Endodermal cell (in vitro differentiated cells): ENCODE results near the gene GRIP1. TPM values are rescaled to one million over a fixed set of nuclear protein-coding genes. Genes with fewer than 3 reads are reported as not detected.
A peak's percentile ranks its signal among the peaks of the same experiment; 100 is the strongest.

Experiments
- DNase-seq: peaks from one replicate; pipeline ENCODE4 v3.0.0-alpha.2; 2017
- H3K27ac ChIP-seq: 2 replicates; pipeline ENCODE4 v1.5.1; 2013; ENCODE audit warnings: mild to moderate bottlenecking, low read depth, low read length, moderate library complexity
- H3K27me3 ChIP-seq: 2 replicates; pipeline ENCODE4 v1.6.1; 2013; ENCODE audit warnings: mild to moderate bottlenecking, low read length, moderate library complexity; ENCODE audit not compliant: insufficient read depth, control insufficient read depth, poor library complexity, severe bottlenecking
- H3K36me3 ChIP-seq: 2 replicates; pipeline ENCODE4 v1.7.0; 2013; ENCODE audit warnings: mild to moderate bottlenecking, low read length, moderate library complexity; ENCODE audit not compliant: control insufficient read depth, insufficient read depth
- H3K4me1 ChIP-seq: one replicate; pipeline ENCODE4 v1.7.0; 2013; ENCODE audit warnings: low read length; ENCODE audit not compliant: control insufficient read depth, insufficient read depth
- H3K4me3 ChIP-seq: 2 replicates; pipeline ENCODE4 v1.5.1; 2013; ENCODE audit warnings: mild to moderate bottlenecking, low read length, moderate library complexity
- H3K9ac ChIP-seq: 2 replicates; pipeline ENCODE4 v1.6.1; 2013; ENCODE audit warnings: mild to moderate bottlenecking, low read length, moderate library complexity; ENCODE audit not compliant: poor library complexity, severe bottlenecking; ENCODE audit errors: extremely low read depth
- H3K9me3 ChIP-seq: 2 replicates; pipeline ENCODE4 v1.6.1; 2013; ENCODE audit warnings: mild to moderate bottlenecking, low read length, moderate library complexity; ENCODE audit not compliant: control insufficient read depth
- H3K27ac Mint-ChIP-seq: 2 replicates; pipeline ENCODE4 v1.8.0; 2020; ENCODE audit warnings: mixed read lengths
- H3K27me3 Mint-ChIP-seq: 2 replicates; pipeline ENCODE4 v1.8.0; 2021; ENCODE audit warnings: mild to moderate bottlenecking, mixed read lengths; ENCODE audit not compliant: insufficient read depth
- H3K36me3 Mint-ChIP-seq: 2 replicates; pipeline ENCODE4 v1.8.0; 2020; ENCODE audit warnings: low read depth, mixed read lengths
- H3K4me1 Mint-ChIP-seq: 2 replicates; pipeline ENCODE4 v1.8.0; 2020; ENCODE audit warnings: mixed read lengths
- H3K4me3 Mint-ChIP-seq: 2 replicates; pipeline ENCODE4 v1.8.0; 2020; ENCODE audit warnings: mild to moderate bottlenecking, moderate library complexity, mixed read lengths
- H3K9me3 Mint-ChIP-seq: 2 replicates; pipeline ENCODE4 v1.8.0; 2020; ENCODE audit warnings: mild to moderate bottlenecking, mixed read lengths
- WGBS, 2 experiments: methylation state at CpG; one replicate each; pipeline versions ENCODE4 v1.1.5 to v1.1.7; 2013; ENCODE audit warnings: missing lambda C conversion rate in 2 of 2, mixed read lengths in 1 of 2; ENCODE audit not compliant: insufficient coverage in 1 of 2, insufficient read length in 1 of 2; 5-methylcytosine and 5-hydroxymethylcytosine counted together
- total RNA-seq, 2 donors: library from RNA; stranded (reverse); fragmentation: NEBNext Ultra II Directional in 1 of 2; extraction: Animal tissue kit (Norgen Biotek cat#: 25700) in 1 of 2; gene quantifications; 2 replicates in 1 of 2; 3 replicates in 1 of 2; pipeline ENCODE4 v1.2.1, GENCODE V29; 2021
- TF ChIP-seq, protein P1 (sequence below): fragments of 200-600 bp; sonication (generic); conservative IDR thresholded peaks from 2 replicates; pipeline ENCODE4 v1.5.0; 2021; ENCODE audit warnings: antibody characterized with exemption, mild to moderate bottlenecking

The GRIP1 gene
- total RNA-seq, 2 donors from 2014 or later, result 41.0 to 47.6 TPM

GRCh38 chr12:66627988-66628317 is 50.9 kb downstream of the GRIP1 start:
- H3K9me3 Mint-ChIP-seq, result no peaks in the 10 kb centered on the region
- no peak overlapping the region for H3K4me3 Mint-ChIP-seq
- TF ChIP-seq, protein P1, sequence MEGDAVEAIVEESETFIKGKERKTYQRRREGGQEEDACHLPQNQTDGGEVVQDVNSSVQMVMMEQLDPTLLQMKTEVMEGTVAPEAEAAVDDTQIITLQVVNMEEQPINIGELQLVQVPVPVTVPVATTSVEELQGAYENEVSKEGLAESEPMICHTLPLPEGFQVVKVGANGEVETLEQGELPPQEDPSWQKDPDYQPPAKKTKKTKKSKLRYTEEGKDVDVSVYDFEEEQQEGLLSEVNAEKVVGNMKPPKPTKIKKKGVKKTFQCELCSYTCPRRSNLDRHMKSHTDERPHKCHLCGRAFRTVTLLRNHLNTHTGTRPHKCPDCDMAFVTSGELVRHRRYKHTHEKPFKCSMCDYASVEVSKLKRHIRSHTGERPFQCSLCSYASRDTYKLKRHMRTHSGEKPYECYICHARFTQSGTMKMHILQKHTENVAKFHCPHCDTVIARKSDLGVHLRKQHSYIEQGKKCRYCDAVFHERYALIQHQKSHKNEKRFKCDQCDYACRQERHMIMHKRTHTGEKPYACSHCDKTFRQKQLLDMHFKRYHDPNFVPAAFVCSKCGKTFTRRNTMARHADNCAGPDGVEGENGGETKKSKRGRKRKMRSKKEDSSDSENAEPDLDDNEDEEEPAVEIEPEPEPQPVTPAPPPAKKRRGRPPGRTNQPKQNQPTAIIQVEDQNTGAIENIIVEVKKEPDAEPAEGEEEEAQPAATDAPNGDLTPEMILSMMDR, result no peak
- Histone ChIP-seq H3K36me3 (no peaks in the 10 kb centered on the region), H3K9me3 (no peaks in the 10 kb centered on the region), H3K27me3 (no peaks in the 10 kb centered on the region), H3K9ac (no peak overlapping the region), H3K27ac (no peak overlapping the region), H3K4me1 (peaks cover 9% of the 10 kb centered on the region), H3K4me3 (no peak overlapping the region)
- no peaks in the 10 kb centered on the region for H3K27me3 Mint-ChIP-seq
- no peaks in the 10 kb centered on the region for H3K36me3 Mint-ChIP-seq
- WGBS, 2 experiments, result 73 to 78% methylated on average over 2 of the region's 2 CpGs
- peaks cover 18% of the 10 kb centered on the region for H3K4me1 Mint-ChIP-seq
- H3K27ac Mint-ChIP-seq, result peak overlapping the region; percentile 38
- DNase-seq, result no peak

DNA sequence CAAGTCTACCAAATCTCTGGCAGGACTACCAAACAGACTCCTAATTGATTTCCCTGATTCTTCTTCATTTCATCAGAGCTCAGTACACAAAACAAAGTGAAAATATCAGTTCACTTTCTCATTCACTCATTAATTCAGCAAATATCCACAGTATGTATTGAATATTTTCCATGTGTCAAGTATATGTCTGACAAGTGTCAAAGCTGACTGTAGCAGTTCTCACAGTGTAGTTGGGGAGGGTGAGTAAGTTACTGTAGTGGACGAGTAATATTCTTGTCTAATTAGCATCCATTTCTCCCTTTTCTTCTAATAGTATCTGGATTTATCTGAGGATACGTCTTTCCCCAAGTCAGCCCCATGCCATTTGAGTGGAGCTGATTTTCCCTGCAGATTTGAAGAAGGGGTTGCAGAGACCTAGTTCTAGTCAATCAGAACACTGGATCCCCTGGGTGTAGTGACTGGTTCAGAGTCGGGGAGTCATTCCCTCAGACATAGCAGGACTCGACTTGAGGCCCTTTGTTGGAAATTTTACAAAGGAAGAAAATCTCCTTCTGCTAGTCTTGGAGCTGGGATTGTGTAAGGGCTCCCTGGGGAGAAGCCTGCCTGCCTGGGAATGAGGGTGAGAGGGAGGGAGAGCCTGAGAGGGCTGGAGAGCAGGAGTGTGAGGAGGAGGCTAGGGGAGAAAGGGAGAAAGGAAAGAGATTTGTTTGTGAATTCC is 51.4 kb downstream of the GRIP1 start:
- no peak overlapping the region for H3K9ac ChIP-seq

DNA sequence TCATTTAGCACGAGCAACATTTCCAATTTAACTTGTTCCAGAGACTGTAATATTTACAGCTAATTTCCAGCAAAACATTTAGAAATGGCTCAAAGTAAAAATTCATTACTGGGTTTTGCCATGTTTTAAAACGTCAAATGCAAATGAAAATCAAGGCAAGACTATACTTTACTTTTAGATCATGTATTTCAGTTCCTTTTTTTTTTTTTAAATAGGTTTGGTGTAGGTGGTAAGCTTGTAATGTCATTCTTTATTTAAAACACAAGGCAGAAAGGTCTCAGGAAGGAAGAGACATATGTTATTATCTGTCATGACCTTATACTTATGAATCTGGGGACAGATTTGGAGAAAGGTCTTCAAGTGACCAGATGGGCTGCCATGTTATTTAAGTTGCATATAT is 54.1 kb downstream of the GRIP1 start:
- no peak for DNase-seq
- H3K36me3 ChIP-seq, result no peaks in the 10 kb centered on the region
- Mint-ChIP-seq H3K4me1 (peaks cover 26% of the 10 kb centered on the region), H3K27me3 (no peaks in the 10 kb centered on the region), H3K9me3 (no peaks in the 10 kb centered on the region), H3K36me3 (no peaks in the 10 kb centered on the region), H3K4me3 (no peak overlapping the region), H3K27ac (no peak overlapping the region)
- no peak overlapping the region for H3K4me3 ChIP-seq
- no peaks in the 10 kb centered on the region for H3K27me3 ChIP-seq
- H3K4me1 ChIP-seq, result peaks cover 9% of the 10 kb centered on the region
- H3K27ac ChIP-seq, result no peak overlapping the region
- H3K9ac ChIP-seq, result no peak overlapping the region
- WGBS, 2 experiments, result 89 to 100% methylated on average over 1 to 2 of the region's 2 CpGs
- H3K9me3 ChIP-seq, result no peaks in the 10 kb centered on the region
- TF ChIP-seq, protein P1, result no peak

More for the DNA sequence above, 51.4 kb downstream of the GRIP1 start:
- 17 to 50% methylated on average over 2 to 4 of the region's 4 CpGs for WGBS, 2 experiments
- no peak overlapping the region for H3K4me3 ChIP-seq
- H3K36me3 ChIP-seq, result no peaks in the 10 kb centered on the region
- H3K27me3 ChIP-seq, result no peaks in the 10 kb centered on the region
- H3K36me3 Mint-ChIP-seq, result no peaks in the 10 kb centered on the region
- no peaks in the 10 kb centered on the region for H3K9me3 ChIP-seq
- no peak overlapping the region for H3K27ac Mint-ChIP-seq
- peak; percentile 78 for DNase-seq
- H3K4me1 Mint-ChIP-seq, result peaks cover 18% of the 10 kb centered on the region
- H3K9me3 Mint-ChIP-seq, result no peaks in the 10 kb centered on the region
- H3K27me3 Mint-ChIP-seq, result no peaks in the 10 kb centered on the region
- peaks cover 9% of the 10 kb centered on the region for H3K4me1 ChIP-seq
- no peak overlapping the region for H3K27ac ChIP-seq
- TF ChIP-seq, protein P1, result no peak
- H3K4me3 Mint-ChIP-seq, result no peak overlapping the region
